ENCODE measurements around the gene CTSO. TPM values are rescaled to one million over a fixed set of nuclear protein-coding genes. Genes with fewer than 3 reads are reported as not detected.

Gene CTSO
- total RNA-seq, 1 experiment from 2014 or later = 0.57 TPM

GRCh38 chr4:155907556-155907955 is 46.1 kb downstream of the CTSO start:
- H3K9me3 ChIP-seq (ENCODE audit: control insufficient read depth in 1 of 2, insufficient read depth in 1 of 2, low read depth in 1 of 2, low read length in 2 of 2) = no peaks in the 10 kb centered on the region
- no peaks in the 10 kb centered on the region; the same call in 1 of the 2 replicates for H3K9me2 ChIP-seq (ENCODE audit: insufficient read depth)
- no peak overlapping the region for H2AFZ ChIP-seq (ENCODE audit: low read depth, low read length, poor library complexity, severe bottlenecking)
- no peak overlapping the region for H3K27ac ChIP-seq (ENCODE audit: low read depth, low read length)
- DNase-seq (ENCODE audit: low read depth, low spot score) (no peak), ATAC-seq (no peak)
- BruUV-seq (replicated peaks) = no TSS peak
- no peaks in the 10 kb centered on the region for H3K79me2 ChIP-seq (ENCODE audit: insufficient read depth, low read length)
- H3K4me2 ChIP-seq (ENCODE audit: low read length) = no peak overlapping the region
- no peaks in the 10 kb centered on the region for H4K20me1 ChIP-seq (ENCODE audit: insufficient read depth)
- ChIA-PET RAD21 (ENCODE audit: low non-redundant PET in 1 of 2, low total read pairs in 2 of 2, uncharacterized antibody in 2 of 2, unreplicated experiment in 2 of 2) (no interaction called here), CTCF (no interaction called here), POLR2A (no interaction called here)
- no peaks in the 10 kb centered on the region for H3K4me1 ChIP-seq (ENCODE audit: control insufficient read depth in 1 of 2, insufficient read depth in 2 of 2, low read length in 2 of 2)
- H3K4me3 ChIP-seq (replicated peaks in 1 of 2; ENCODE audit: low read depth in 1 of 2, low read length in 2 of 2) = no peak overlapping the region
- no peak for TF ChIP-seq ZFX (IDR thresholded peaks at IDR 0.05)
- intact Hi-C loops (cut with micrococcal nuclease) = no loop called here
- H3K9ac ChIP-seq (ENCODE audit: low read length) = no peak overlapping the region
- no peaks in the 10 kb centered on the region for H3K36me3 ChIP-seq (ENCODE audit: control insufficient read depth in 1 of 2, insufficient read depth in 2 of 2, low read length in 2 of 2)
- H3K27me3 ChIP-seq (ENCODE audit: insufficient read depth, low read length) = no peaks in the 10 kb centered on the region

- Histone ChIP-seq H3K79me2 (ENCODE audit: insufficient read depth, low read length) (no peaks in the 10 kb centered on the region), H3K9me3 (ENCODE audit: control insufficient read depth in 1 of 2, insufficient read depth in 1 of 2, low read depth in 1 of 2, low read length in 2 of 2) (no peaks in the 10 kb centered on the region), H3K27me3 (ENCODE audit: insufficient read depth, low read length) (no peaks in the 10 kb centered on the region), H3K9me2 (ENCODE audit: insufficient read depth) (no peaks in the 10 kb centered on the region; the same call in 1 of the 2 replicates), H3K4me2 (ENCODE audit: low read length) (no peak overlapping the region), H3K4me3 (replicated peaks in 1 of 2; ENCODE audit: low read depth in 1 of 2, low read length in 2 of 2) (no peak overlapping the region), H3K4me1 (ENCODE audit: control insufficient read depth in 1 of 2, insufficient read depth in 2 of 2, low read length in 2 of 2) (no peaks in the 10 kb centered on the region), H3K9ac (ENCODE audit: low read length) (no peak overlapping the region), H4K20me1 (ENCODE audit: insufficient read depth) (no peaks in the 10 kb centered on the region), H2AFZ (ENCODE audit: low read depth, low read length, poor library complexity, severe bottlenecking) (no peak overlapping the region), H3K36me3 (ENCODE audit: control insufficient read depth in 1 of 2, insufficient read depth in 2 of 2, low read length in 2 of 2) (no peaks in the 10 kb centered on the region), H3K27ac (ENCODE audit: low read depth, low read length) (no peak overlapping the region)
- POLR2A ChIA-PET = no interaction called here
- DNase-seq (ENCODE audit: low read depth, low spot score) (no peak), ATAC-seq (no peak)
- CTCF ChIA-PET = no interaction called here
- BruUV-seq (replicated peaks) = no TSS peak
- intact Hi-C loops (cut with micrococcal nuclease) = no loop called here
- RAD21 ChIA-PET (ENCODE audit: low non-redundant PET in 1 of 2, low total read pairs in 2 of 2, uncharacterized antibody in 2 of 2, unreplicated experiment in 2 of 2) = no interaction called here
- TF ChIP-seq CBX3 (IDR thresholded peaks at IDR 0.05; ENCODE audit: low read depth) = no peak
- TF ChIP-seq EZH2phosphoT487 (IDR thresholded peaks at IDR 0.05; ENCODE audit: borderline replicate concordance) = no peak
- no peak for TF ChIP-seq EGR1 (IDR thresholded peaks at IDR 0.05; ENCODE audit: low read depth)
- TF ChIP-seq JUND (IDR thresholded peaks at IDR 0.05) = no peak
- no peak for TF ChIP-seq POLR2AphosphoS5 (IDR thresholded peaks at IDR 0.05; ENCODE audit: low read depth, low read length)
- TF ChIP-seq, protein P1, sequence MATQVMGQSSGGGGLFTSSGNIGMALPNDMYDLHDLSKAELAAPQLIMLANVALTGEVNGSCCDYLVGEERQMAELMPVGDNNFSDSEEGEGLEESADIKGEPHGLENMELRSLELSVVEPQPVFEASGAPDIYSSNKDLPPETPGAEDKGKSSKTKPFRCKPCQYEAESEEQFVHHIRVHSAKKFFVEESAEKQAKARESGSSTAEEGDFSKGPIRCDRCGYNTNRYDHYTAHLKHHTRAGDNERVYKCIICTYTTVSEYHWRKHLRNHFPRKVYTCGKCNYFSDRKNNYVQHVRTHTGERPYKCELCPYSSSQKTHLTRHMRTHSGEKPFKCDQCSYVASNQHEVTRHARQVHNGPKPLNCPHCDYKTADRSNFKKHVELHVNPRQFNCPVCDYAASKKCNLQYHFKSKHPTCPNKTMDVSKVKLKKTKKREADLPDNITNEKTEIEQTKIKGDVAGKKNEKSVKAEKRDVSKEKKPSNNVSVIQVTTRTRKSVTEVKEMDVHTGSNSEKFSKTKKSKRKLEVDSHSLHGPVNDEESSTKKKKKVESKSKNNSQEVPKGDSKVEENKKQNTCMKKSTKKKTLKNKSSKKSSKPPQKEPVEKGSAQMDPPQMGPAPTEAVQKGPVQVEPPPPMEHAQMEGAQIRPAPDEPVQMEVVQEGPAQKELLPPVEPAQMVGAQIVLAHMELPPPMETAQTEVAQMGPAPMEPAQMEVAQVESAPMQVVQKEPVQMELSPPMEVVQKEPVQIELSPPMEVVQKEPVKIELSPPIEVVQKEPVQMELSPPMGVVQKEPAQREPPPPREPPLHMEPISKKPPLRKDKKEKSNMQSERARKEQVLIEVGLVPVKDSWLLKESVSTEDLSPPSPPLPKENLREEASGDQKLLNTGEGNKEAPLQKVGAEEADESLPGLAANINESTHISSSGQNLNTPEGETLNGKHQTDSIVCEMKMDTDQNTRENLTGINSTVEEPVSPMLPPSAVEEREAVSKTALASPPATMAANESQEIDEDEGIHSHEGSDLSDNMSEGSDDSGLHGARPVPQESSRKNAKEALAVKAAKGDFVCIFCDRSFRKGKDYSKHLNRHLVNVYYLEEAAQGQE (IDR thresholded peaks at IDR 0.05; ENCODE audit: low read depth) = no peak
- no peak for TF ChIP-seq RAD21 (IDR thresholded peaks at IDR 0.05; ENCODE audit: low read depth)
- TF ChIP-seq, protein P2, sequence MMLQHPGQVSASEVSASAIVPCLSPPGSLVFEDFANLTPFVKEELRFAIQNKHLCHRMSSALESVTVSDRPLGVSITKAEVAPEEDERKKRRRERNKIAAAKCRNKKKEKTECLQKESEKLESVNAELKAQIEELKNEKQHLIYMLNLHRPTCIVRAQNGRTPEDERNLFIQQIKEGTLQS (IDR thresholded peaks at IDR 0.05) = no peak
- no peak for TF ChIP-seq CEBPB (IDR thresholded peaks at IDR 0.05; ENCODE audit: low read depth)
- TF ChIP-seq POLR2A (IDR thresholded peaks at IDR 0.05; ENCODE audit: borderline replicate concordance, extremely low read depth, insufficient read depth, insufficient read length) = no peak
- no peak for TF ChIP-seq YY1 (IDR thresholded peaks at IDR 0.05; ENCODE audit: extremely low read depth, insufficient replicate concordance, low read depth, low read length)
- TF ChIP-seq ZNF274 (IDR thresholded peaks at IDR 0.05; ENCODE audit: low read depth, low read length) = no peak
- TF ChIP-seq FOSL1 (IDR thresholded peaks at IDR 0.05; ENCODE audit: low read depth) = no peak
- TF ChIP-seq SIN3A (IDR thresholded peaks at IDR 0.05; ENCODE audit: low read depth) = no peak
- TF ChIP-seq EZH2 (IDR thresholded peaks at IDR 0.05) = no peak
- TF ChIP-seq TCF7L2 (IDR thresholded peaks at IDR 0.05; ENCODE audit: borderline replicate concordance, extremely low read depth, insufficient read depth, insufficient read length) = no peak
- TF ChIP-seq SP1 (IDR thresholded peaks at IDR 0.05; ENCODE audit: low read depth) = no peak
These were observed 47.0 kb downstream of the CTSO start for GRCh38 chr4:155906554-155907247.

Data from HCT116 (cell line).